CD4-positive, alpha-beta T cell (primary cell): ENCODE data around the gene TSPO2. TPM values are rescaled to one million over a fixed set of nuclear protein-coding genes. Genes with fewer than 3 reads are reported as not detected.

Experiments
- ATAC-seq: fragments of 200-7000 bp; cut with Tn5 transposase; one replicate; pipeline ENCODE4 v1.10.0; 2022; ENCODE audit warnings: mild to moderate bottlenecking; ENCODE audit not compliant: poor library complexity
- CTCF ChIA-PET: fragments of 350-600 bp; sonication (Branson Sonifier 250); formaldehyde crosslinking; loops from one replicate; lab custom pipeline; 2021; ENCODE audit warnings: antibody characterized with exemption, inconsistent platforms; lab: Charles Lee
- POLR2A ChIA-PET: fragments of 350-600 bp; sonication (Branson Sonifier 250); formaldehyde crosslinking; loops from one replicate; lab custom pipeline; 2021; ENCODE audit warnings: antibody characterized with exemption, inconsistent platforms; lab: Charles Lee
- DNase-seq, 14 experiments: peaks; one replicate each; pipeline ENCODE4 v3.0.0-alpha.2; 2013 to 2020; ENCODE audit warnings: mixed read lengths in 2 of 14
- H3K27ac ChIP-seq, 2 donors: one replicate each; pipeline versions ENCODE4 v1.5.1 to v1.7.0; 2013; ENCODE audit warnings: low read length in 2 of 2, low read depth in 1 of 2, mild to moderate bottlenecking in 1 of 2
- H3K27me3 ChIP-seq, 2 experiments: 1 replicate in 1 of 2; 2 replicates in 1 of 2; pipeline versions ENCODE4 v1.6.1 to v1.7.0; 2013; ENCODE audit warnings: low read length in 2 of 2, control low read depth in 1 of 2, mild to moderate bottlenecking in 1 of 2, moderate library complexity in 1 of 2; ENCODE audit not compliant: insufficient read depth in 2 of 2, control insufficient read depth in 1 of 2
- H3K36me3 ChIP-seq: one replicate; pipeline ENCODE4 v1.6.1; 2013; ENCODE audit warnings: low read length, control low read depth; ENCODE audit not compliant: insufficient read depth
- H3K4me1 ChIP-seq: one replicate; pipeline ENCODE4 v1.6.1; 2013; ENCODE audit warnings: low read length, control low read depth; ENCODE audit not compliant: insufficient read depth
- H3K4me3 ChIP-seq: one replicate; pipeline ENCODE4 v1.5.1; 2013; ENCODE audit warnings: mild to moderate bottlenecking, low read length, moderate library complexity
- H3K9me3 ChIP-seq, 2 experiments: 1 replicate in 1 of 2; 2 replicates in 1 of 2; pipeline versions ENCODE4 v1.6.1 to v1.7.0; 2013; ENCODE audit warnings: low read length in 2 of 2, mild to moderate bottlenecking in 2 of 2, control low read depth in 1 of 2, moderate library complexity in 1 of 2; ENCODE audit not compliant: control insufficient read depth in 1 of 2, insufficient read depth in 1 of 2
- H3K27ac Mint-ChIP-seq: one replicate; pipeline ENCODE4 v1.8.0; 2020; ENCODE audit warnings: mixed read lengths
- H3K27me3 Mint-ChIP-seq: one replicate; pipeline ENCODE4 v1.8.0; 2021; ENCODE audit warnings: mixed read lengths
- H3K36me3 Mint-ChIP-seq: one replicate; pipeline ENCODE4 v1.8.0; 2021; ENCODE audit warnings: low read depth, mixed read lengths
- H3K4me1 Mint-ChIP-seq: one replicate; pipeline ENCODE4 v1.8.0; 2021; ENCODE audit warnings: low read depth, mixed read lengths
- H3K4me3 Mint-ChIP-seq: one replicate; pipeline ENCODE4 v1.8.0; 2020; ENCODE audit warnings: mild to moderate bottlenecking, mixed read lengths
- H3K9me3 Mint-ChIP-seq: one replicate; pipeline ENCODE4 v1.8.0; 2020; ENCODE audit warnings: mixed read lengths
- intact Hi-C, 2 experiments: fragments of 100-400 bp; cut with DNase I in 1 of 2; cut with micrococcal nuclease in 1 of 2; formaldehyde crosslinking; loops; one replicate each; pipeline versions ENCODE4 v1.15.1 to v1.9.0; 2023 to 2025; cut with DNase I, micrococcal nuclease
- total RNA-seq, 174 experiments: library from RNA in 2 of 174; stranded (reverse) in 2 of 174; gene quantifications; one replicate each; pipeline ENCODE4 v1.2.3 and lab custom pipeline; 2021 to 2026
- TF ChIP-seq, protein P1 (sequence below): fragments of 200-600 bp; IDR thresholded peaks from one replicate; pipeline ENCODE4 v1.8.0; 2022; ENCODE audit warnings: antibody characterized with exemption, mild to moderate bottlenecking

Gene TSPO2
- total RNA-seq, 2 experiments from 2014 or later, result not detected

DNA sequence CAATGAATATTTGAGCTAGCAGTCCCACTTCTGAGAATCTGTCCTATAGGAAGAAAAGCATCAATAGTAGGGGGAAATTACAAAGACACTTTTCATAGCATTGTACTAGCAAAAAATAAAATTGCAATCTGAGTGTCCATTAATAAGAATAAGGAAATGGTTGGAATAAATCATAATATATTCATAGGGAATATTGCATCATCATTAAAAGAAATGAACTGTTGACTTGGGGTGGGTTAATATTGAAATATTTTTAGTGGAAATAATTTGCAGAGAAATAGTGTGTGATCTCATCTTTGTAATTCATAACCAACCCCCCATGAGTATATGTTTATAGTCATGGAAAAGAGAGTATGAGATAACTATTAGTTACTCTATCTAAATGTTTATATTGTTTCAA is 42.9 kb downstream of the TSPO2 start:
- H3K36me3 Mint-ChIP-seq, result peaks cover 97% of the 10 kb centered on the region
- H3K27me3 ChIP-seq, result no peaks in the 10 kb centered on the region
- TF ChIP-seq, protein P1, sequence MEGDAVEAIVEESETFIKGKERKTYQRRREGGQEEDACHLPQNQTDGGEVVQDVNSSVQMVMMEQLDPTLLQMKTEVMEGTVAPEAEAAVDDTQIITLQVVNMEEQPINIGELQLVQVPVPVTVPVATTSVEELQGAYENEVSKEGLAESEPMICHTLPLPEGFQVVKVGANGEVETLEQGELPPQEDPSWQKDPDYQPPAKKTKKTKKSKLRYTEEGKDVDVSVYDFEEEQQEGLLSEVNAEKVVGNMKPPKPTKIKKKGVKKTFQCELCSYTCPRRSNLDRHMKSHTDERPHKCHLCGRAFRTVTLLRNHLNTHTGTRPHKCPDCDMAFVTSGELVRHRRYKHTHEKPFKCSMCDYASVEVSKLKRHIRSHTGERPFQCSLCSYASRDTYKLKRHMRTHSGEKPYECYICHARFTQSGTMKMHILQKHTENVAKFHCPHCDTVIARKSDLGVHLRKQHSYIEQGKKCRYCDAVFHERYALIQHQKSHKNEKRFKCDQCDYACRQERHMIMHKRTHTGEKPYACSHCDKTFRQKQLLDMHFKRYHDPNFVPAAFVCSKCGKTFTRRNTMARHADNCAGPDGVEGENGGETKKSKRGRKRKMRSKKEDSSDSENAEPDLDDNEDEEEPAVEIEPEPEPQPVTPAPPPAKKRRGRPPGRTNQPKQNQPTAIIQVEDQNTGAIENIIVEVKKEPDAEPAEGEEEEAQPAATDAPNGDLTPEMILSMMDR, result no peak
- ATAC-seq (no peak), DNase-seq (no peak)
- H3K27me3 Mint-ChIP-seq, result no peaks in the 10 kb centered on the region
- no peak overlapping the region for H3K27ac ChIP-seq
- H3K4me3 Mint-ChIP-seq, result no peak overlapping the region
- intact Hi-C loops, result no loop called here
- ChIA-PET POLR2A (no interaction called here), CTCF (no interaction called here)
- H3K4me3 ChIP-seq, result no peak overlapping the region
- H3K9me3 ChIP-seq, result no peaks in the 10 kb centered on the region
- no peak overlapping the region for H3K27ac Mint-ChIP-seq
- peaks cover 8% of the 10 kb centered on the region for H3K4me1 ChIP-seq
- peaks cover 47% of the 10 kb centered on the region for H3K4me1 Mint-ChIP-seq
- H3K9me3 Mint-ChIP-seq, result no peaks in the 10 kb centered on the region
- peaks cover 69% of the 10 kb centered on the region for H3K36me3 ChIP-seq

DNA sequence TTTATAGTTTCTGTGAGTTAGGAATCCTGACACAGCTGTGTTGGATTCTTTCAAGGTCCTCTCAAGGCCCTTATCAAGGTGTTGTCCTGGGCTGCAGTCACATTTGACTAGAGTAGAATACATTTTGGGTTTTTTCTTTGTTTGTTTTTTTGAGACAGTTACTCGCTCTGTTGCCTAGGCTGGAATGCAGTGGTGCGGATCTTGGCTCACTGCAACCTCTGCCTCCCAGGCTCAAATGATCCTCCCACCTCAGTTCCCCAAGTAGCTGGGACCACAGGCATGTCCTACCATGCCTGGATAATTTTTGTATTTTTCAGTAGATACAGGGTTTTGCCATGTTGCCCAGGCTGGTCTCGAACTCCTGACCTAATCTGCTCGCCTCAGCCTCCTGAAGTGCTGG is 46.2 kb downstream of the TSPO2 start:
- no peak overlapping the region for H3K4me3 Mint-ChIP-seq
- H3K36me3 Mint-ChIP-seq, result peaks cover 93% of the 10 kb centered on the region
- H3K4me1 Mint-ChIP-seq, result peaks cover 15% of the 10 kb centered on the region
- no peaks in the 10 kb centered on the region for H3K27me3 ChIP-seq
- ChIA-PET POLR2A (no interaction called here), CTCF (interaction anchor here (0.7 kb wide), 1 partner anchor 16 kb away, joined by 4 read pairs; the partner anchor contains the start of gene NFYA)
- H3K4me1 ChIP-seq, result no peaks in the 10 kb centered on the region
- intact Hi-C loops, result no loop called here
- H3K27ac ChIP-seq, result no peak overlapping the region
- TF ChIP-seq, protein P1, result no peak
- ATAC-seq (no peak), DNase-seq (no peak)
- no peaks in the 10 kb centered on the region for H3K9me3 ChIP-seq
- H3K27me3 Mint-ChIP-seq, result no peaks in the 10 kb centered on the region
- no peak overlapping the region for H3K4me3 ChIP-seq
- no peak overlapping the region for H3K27ac Mint-ChIP-seq
- peaks cover 83% of the 10 kb centered on the region for H3K36me3 ChIP-seq
- no peaks in the 10 kb centered on the region for H3K9me3 Mint-ChIP-seq

DNA sequence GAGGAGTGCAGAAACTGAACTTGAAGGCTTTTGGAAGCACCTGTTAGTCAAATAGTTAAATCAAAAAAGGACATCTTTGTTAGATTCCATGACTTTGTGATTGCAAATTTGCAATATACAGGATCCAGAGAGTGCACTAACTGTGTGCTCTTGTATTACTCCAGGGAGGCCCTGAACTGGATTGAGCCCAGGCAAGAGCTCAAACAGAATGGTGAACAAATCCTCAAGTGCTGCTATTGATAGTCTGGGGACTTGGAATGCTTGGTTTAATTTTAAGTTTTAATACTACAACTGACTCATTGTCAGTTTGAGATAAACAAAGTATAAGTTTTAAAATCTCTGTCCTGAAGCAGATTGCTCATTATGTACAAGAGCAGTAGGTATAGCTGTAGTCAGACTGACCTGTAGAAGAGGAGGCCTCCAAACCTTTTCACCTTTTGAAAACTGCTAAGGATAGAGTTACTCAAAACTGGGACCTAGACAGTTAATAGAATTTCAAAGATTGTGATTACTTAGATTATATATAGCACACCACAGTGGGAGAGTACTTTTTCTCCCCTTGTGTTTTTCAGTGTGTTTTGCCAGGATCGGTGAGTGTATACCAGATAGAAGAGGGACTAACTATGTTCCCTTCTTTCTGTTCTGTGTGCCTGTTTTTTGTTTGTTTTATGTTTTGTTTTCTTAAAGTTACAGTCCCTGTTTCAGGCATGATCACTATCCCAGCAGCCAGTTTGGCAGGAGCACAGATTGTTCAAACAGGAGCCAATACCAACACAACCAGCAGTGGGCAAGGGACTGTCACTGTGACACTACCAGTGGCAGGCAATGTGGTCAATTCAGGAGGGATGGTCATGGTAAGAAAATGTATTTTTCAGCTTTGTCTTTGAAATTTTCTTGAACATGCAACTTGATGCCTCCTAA is 48.8 kb downstream of the TSPO2 start:
- ChIA-PET CTCF (interaction anchor here (1.0 kb wide), 1 partner anchor 91 kb away, joined by 3 read pairs; no protein-coding TSS in a partner anchor), POLR2A (no interaction called here)
- Histone ChIP-seq H3K9me3 (no peaks in the 10 kb centered on the region), H3K27me3 (no peaks in the 10 kb centered on the region), H3K4me3 (no peak overlapping the region), H3K4me1 (no peaks in the 10 kb centered on the region), H3K36me3 (peaks cover 83% of the 10 kb centered on the region), H3K27ac (no peak overlapping the region)
- intact Hi-C loops, result loop anchor here in 1 of 2 experiments (5.0 kb wide), 2 partner anchors 91 to 226 kb away; no protein-coding TSS in a partner anchor
- TF ChIP-seq, protein P1, result no peak
- Mint-ChIP-seq H3K9me3 (no peaks in the 10 kb centered on the region), H3K4me1 (peaks cover 7% of the 10 kb centered on the region), H3K4me3 (no peak overlapping the region), H3K27me3 (no peaks in the 10 kb centered on the region), H3K36me3 (peaks cover 93% of the 10 kb centered on the region), H3K27ac (no peak overlapping the region)
- ATAC-seq (no peak), DNase-seq (no peak)
